ENCODE data around the gene GABBR2.
A peak's percentile ranks its signal among the peaks of the same experiment; 100 is the strongest.

The GABBR2 gene

GRCh38 chr9:98708933-98709911 is at the start of gene GABBR2:
GABBR2 (minus strand) TSS chr9:98708935; CDS start chr9:98708737, 198 bp downstream.
- DNase-seq (ENCODE audit: low read depth), result no peak

DNA sequence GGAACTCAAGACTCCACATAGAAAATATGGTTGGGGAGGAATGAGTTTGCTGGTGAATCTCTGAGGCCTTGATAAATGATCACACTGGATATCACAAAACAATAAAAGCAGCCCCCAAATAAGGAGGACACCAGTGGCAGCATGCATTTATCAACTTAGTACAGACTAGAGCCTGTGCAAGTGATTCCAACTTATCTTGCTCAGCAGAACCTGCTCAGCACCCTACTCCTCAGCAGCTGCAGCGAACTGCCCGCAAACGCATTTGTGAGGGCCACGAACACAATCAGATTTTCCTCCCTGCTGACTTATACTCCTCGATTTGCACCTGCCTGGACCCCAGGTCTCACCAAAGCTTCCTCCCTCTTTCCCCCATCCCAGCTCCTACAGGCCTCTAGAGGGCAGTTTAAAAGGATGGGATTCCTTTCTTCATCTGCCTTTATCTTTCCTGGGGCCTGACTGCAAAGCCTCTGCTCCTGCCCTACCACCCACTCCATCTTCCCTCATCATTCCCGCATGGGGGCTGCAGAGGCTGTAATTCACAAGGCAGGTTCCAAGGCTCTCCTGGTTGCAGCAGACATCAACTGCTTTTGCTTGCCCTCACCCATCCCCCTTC is 46.4 kb upstream of the GABBR2 start:
- no peak for DNase-seq (ENCODE audit: low read depth)

DNA sequence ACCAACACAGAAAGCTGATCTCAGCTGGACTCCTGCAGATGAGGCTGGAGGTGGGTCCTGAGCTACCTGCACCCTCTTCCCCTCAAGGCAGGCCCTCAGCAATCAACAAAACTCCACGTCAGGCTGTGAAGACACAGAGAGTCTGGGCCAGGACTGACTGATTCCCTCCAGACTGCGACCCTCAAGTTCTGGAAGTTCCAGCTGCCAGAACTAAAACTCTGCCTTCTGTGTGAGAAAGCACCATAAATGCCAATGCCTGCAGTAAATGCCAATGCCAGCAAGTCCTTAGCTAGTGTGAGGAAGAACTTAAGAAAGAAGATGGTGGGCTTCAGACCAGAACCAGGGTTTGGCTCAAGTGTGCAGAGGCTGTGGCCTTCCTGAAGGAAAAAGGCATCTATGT is 42.5 kb upstream of the GABBR2 start:
- DNase-seq (ENCODE audit: low read depth), result no peak

DNA sequence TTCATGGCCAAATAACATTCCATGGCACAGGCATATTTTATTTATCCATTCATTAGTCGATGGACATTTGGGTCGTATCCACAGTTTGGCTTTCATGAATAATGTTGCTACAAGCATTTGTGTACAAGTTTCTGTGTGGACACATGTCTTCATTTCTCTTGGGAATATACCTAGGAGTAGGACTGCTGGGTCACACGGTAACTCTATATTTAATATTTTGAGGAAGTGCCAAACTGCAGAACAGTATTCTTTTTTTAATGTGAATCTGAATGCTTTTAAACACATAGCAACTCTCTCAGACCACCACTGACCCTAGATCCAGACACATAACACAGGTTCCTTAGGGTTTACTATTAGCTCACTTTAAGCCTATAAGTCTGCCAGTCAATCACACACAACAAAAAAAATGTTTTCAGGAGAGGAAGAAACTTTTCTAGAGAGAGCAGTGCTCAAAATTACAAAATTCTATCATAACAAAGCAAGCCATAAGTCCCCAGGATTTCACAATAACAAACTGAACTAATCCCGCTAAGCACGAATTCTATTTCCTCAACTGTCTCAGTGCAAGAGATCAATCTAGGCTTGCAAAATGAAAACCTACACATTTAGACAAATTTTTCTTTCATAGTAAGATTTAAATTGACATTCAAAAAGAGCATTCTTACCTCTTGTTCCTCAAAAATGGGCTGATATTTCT is 41.8 kb upstream of the GABBR2 start:
- DNase-seq (ENCODE audit: low read depth), result no peak

DNA sequence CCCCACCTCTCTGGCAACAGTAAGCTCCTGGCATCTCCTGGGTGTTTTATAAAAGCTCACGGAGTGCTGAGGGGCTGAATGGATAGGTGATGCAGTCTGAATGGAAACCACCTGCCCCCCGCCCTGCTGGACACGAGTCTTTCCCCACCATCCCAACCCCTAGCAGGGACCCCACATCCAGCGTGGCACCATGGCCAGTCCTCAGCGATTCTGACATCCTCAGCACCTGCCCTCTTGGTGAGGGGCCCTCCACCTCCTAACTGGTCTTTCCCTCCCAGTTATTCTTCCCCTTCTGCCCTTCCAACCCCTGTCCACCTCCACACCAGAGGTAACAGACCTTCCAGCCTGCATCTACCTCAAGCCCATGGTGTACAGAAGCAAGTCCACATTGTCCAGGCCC is 38.7 kb upstream of the GABBR2 start:
- no peak for DNase-seq (ENCODE audit: low read depth)

GRCh38 chr9:98745470-98745869 is 36.7 kb upstream of the GABBR2 start:
- DNase-seq (ENCODE audit: low read depth), result no peak

GRCh38 chr9:98743818-98744611 is 35.3 kb upstream of the GABBR2 start:
- no peak for DNase-seq (ENCODE audit: low read depth)

DNA sequence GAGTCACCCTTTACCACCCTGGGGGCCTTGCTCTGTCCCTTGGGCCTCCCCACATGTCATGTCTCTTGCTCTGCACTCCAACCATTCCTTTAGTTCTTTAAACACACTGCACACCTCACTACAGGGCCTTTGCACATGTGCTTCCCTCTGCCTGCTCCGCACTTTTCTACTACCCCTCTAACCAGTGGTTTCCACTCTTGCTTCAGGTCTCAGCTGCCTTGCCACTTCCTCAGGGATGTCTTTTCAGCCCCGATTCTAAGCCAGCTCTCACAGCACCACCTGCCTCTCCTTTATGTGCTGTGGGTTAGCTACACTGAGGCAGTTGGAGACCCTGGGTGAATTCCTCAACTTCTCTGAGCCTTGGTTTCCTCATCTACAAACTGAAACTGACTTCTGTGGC is 34.6 kb upstream of the GABBR2 start:
- no peak for DNase-seq (ENCODE audit: low read depth)

DNA sequence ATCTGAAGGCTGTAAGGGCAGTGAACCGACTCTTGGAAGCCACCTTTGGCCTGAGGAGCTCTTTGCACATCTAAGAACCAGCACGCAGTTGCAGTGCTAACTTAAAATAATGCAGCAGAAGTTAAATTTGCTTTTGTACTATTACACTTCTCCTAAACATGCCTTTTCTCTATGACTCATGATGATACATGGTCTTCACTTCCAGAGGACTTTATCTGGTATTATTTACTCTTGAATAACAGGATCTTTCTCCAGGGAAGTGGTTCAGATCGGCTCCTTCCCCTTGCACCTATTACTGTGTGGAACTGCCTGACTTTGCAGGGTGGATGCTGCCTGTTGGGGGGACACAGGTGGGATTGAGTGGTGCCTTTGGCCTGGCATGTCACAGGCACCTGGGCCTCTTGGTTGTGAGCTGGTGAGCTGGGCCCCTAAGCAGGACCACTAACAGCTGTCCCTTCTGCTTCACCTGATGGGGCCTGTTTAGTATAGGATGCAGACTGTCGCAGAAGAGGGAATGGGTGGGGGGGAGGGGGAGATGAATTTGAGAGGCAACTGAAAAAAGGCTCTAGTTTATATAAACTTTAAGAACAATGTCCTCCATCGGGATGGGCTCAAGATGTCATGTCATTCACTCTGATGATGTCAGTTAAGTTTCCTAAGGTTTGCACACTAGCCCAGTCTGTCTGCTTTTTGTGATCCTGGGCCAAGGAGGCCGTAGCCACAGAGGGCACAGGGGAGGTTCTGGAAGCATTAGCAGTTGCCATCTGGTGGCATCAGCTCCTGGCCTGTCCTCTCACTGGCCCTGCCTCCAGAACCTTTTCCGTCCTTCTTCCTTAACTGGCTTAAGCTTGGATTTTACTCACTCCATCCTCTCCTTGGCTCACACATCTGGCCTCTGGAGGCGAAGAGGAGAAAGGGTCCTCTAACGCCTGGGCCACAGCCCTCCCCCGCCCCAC is 33.9 kb upstream of the GABBR2 start:
- peak; percentile 14 for DNase-seq (ENCODE audit: low read depth)

GRCh38 chr9:98740226-98740881 is 31.6 kb upstream of the GABBR2 start:
- DNase-seq (ENCODE audit: low read depth), result no peak

DNA sequence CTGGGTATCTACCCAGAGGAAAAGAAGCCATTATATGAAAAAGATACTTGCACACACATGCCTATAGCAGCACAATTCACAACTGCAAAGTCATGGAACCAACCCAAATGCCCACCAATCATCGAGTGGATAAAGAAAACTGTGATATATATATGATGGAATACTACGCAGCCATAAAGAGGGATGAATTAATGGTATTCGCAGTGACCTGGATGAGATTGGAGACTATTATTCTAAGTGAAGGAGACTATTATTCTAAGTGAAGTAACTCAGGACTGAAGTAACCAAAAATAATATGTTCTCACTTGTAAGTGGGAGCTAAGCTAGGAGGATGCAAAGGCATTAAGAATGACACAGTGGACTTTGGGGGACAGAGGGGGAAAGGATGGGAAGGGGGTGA is 30.0 kb upstream of the GABBR2 start:
- no peak for DNase-seq (ENCODE audit: low read depth)

- no peak for DNase-seq (ENCODE audit: low read depth)
These were observed 27.5 kb upstream of the GABBR2 start for GRCh38 chr9:98736226-98736625.

- DNase-seq (ENCODE audit: low read depth), result no peak
These were observed 24.1 kb upstream of the GABBR2 start for GRCh38 chr9:98732801-98733200.

DNA sequence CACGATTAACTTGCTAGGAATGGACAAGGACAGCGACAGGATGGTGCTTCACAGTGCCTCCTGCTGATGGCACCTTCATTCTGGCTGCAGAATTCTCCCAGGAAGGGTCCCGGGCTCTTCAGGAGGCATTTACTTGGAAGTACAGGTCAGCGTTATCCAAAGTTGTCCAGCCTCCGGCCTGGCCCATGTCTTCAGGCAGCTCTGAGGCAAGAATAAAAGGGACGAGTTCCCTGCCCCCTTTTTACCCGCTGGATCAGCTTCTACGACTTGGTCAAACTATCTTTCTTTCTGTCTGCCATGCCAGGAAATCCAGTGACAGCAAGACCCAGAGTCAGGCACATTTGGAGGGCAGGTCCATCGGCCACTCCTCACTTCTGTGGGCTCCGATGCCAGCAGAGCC is 23.4 kb upstream of the GABBR2 start:
- no peak for DNase-seq (ENCODE audit: low read depth)

GRCh38 chr9:98730871-98731270 is 22.1 kb upstream of the GABBR2 start:
- no peak for DNase-seq (ENCODE audit: low read depth)

- no peak for DNase-seq (ENCODE audit: low read depth)
These were observed 19.8 kb upstream of the GABBR2 start for GRCh38 chr9:98728500-98728899.

DNA sequence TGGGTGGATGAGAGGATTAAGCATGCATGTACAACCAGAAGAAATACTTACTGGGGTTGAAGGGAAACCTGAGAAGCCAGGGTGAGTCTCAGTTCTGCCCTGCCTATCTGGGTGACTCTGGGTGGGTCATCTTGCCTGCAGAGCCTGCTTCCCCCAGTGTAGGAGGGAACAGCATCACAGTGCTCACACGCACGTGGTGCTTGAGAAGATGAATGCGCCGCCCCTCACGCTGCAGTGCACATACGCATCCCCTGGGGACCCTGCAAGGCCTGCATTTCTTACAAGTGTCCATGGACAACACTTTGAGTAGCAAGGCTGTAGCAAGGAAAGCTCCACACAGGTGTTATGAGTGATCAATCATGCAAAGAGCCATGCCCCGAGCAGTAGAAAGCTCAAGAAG is 18.7 kb upstream of the GABBR2 start:
- no peak for DNase-seq (ENCODE audit: low read depth)

- DNase-seq (ENCODE audit: low read depth), result peak; percentile 34
These were observed 18.0 kb upstream of the GABBR2 start for GRCh38 chr9:98726735-98727134.

DNA sequence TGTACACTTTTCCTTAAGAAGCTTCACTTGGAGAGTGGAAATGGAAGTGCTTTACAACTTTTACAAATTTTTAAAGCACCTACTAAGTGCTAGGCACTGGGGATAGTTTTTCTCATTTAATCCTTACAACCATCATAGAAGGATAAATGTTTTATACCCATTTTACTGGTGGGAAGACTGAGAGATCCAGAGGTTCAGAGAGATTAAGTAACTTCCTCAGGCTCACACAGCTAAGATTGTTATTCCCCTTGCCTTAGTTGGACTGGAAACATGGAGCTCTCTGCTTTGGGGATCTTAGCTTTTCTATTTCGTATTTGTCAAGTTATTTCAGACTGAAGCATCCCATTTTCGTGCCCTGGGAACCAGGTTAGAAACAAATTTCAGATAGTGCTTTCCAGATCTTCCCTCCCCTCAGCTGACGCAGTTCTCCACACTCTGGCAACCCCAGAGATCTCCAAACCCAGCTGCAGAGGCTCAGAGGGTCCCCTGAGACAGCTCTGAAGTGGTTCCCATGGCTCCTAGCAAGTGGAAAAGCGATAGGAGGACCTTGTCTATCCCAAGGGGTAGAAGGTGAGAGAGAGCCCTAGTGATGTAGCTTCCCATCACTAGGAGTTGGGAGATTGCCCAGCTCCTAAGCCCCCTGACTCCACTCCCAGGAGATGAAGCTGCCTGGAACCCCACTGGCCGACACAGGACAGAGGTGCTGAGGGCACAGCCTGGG is 16.2 kb upstream of the GABBR2 start:
- no peak for DNase-seq (ENCODE audit: low read depth)

- DNase-seq (ENCODE audit: low read depth), result no peak
These were observed 12.9 kb upstream of the GABBR2 start for GRCh38 chr9:98721643-98722042.
